ENCODE data around the gene CAV3. TPM values are rescaled to one million over a fixed set of nuclear protein-coding genes. Genes with fewer than 3 reads are reported as not detected.
A peak's percentile ranks its signal among the peaks of the same experiment; 100 is the strongest.

Gene CAV3
- total RNA-seq, 1 experiment from 2014 or later: 0.24 TPM

DNA sequence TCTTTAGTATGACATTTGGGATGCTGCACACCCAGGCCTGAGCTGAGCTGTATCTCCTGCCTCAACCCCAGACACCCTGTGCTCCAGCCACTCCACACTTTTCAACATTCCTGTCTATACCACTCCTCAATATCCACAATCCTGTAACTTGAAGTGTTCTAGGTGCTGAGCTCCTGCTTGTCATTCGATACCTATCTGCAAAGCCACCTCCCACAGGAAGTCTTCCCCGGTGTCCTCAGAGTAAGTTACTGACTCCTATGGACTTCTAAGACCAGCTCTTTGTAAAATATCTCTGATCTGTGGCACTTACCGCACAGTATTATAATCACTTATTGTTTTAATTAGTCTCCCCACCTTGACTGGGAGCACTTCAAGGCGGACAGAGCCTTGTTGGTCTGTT is 1.2 kb upstream of the CAV3 start:
- DNase-seq: no peak
- H4K20me1 ChIP-seq (ENCODE audit: insufficient read depth): no peaks in the 10 kb centered on the region
- H3K27ac ChIP-seq: no peak overlapping the region
- TF ChIP-seq CTCF (conservative IDR thresholded peaks at IDR 0.05): no peak
- no peak for TF ChIP-seq EZH2 (IDR thresholded peaks at IDR 0.05; ENCODE audit: low read depth)
- H3K4me2 ChIP-seq: peak overlapping the region; percentile 14; the same call in 1 of the 2 replicates
- H3K36me3 ChIP-seq (ENCODE audit: low read depth): no peaks in the 10 kb centered on the region
- H3K9me3 ChIP-seq (ENCODE audit: insufficient read depth, low read depth): no peaks in the 10 kb centered on the region
- intact Hi-C loops (cut with micrococcal nuclease; ENCODE audit: unreplicated experiment): no loop called here
- no peak overlapping the region for H3K4me3 ChIP-seq
- CTCF ChIA-PET: interaction anchor here (0.6 kb wide), 1 partner anchor 37 kb away, joined by 4 read pairs; no protein-coding TSS in a partner anchor
- H3K27me3 ChIP-seq (ENCODE audit: insufficient read depth, low read depth): no peaks in the 10 kb centered on the region
- POLR2A ChIA-PET (ENCODE audit: unreplicated experiment): no interaction called here
- H3K4me1 ChIP-seq (replicated peaks; ENCODE audit: insufficient read depth): peaks cover 32% of the 10 kb centered on the region
- H2AFZ ChIP-seq: no peak overlapping the region
- no peaks in the 10 kb centered on the region for H3K9me2 ChIP-seq (ENCODE audit: insufficient read depth)
- BruUV-seq (replicated peaks): no TSS peak
- H3K79me2 ChIP-seq (ENCODE audit: low read depth): no peaks in the 10 kb centered on the region
- no peaks in the 10 kb centered on the region for H3F3A ChIP-seq (ENCODE audit: insufficient read depth, low read depth)

DNA sequence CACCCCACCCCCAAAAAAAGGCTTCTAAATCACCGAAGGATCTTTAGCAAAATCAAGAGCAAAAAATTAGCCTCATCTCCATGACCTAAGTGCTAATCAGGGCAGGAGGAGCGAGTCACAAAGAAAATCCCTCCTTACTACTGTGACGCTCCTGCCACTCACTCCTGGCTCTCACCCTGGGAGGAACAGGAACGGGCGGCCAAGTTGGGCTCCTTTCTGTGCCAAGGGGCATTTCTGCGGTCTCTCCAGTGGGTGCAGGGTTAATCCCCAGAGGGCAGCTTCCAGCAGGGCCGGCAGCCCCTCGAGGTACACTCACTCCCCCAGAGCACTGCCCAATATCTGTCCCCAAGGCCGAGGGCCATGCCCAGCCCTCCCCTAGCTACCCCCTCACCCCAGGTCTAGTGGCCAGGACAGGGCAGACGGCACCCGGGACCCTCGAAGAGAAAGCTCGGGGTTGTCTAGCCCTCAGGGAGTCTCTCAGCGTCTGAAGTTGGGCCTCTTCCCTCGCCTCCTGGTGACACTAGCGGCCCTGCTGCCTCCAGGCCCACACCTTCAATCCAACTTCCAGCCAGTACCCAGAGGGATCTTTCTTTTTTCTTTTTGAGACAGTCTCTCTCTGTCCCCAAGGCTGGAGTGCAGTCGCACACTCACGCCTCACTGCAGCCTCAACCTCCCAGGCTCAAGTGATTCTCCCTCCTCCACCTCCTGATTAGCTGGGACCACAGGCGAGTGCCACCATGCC is 706 bp downstream of the CAV3 start:
- no peaks in the 10 kb centered on the region for H3K36me3 ChIP-seq (ENCODE audit: low read depth)
- H3K79me2 ChIP-seq (ENCODE audit: low read depth): no peaks in the 10 kb centered on the region
- POLR2A ChIA-PET (ENCODE audit: unreplicated experiment): interaction anchor here (0.5 to 0.7 kb wide), 2 partner anchors 10 to 511 kb away, joined by 3 to 7 read pairs; no protein-coding TSS in a partner anchor
- no peaks in the 10 kb centered on the region for H3K27me3 ChIP-seq (ENCODE audit: insufficient read depth, low read depth)
- DNase-seq: peak; percentile 50 to 60
- peaks cover 43% of the 10 kb centered on the region for H3K4me1 ChIP-seq (replicated peaks; ENCODE audit: insufficient read depth)
- TF ChIP-seq EZH2 (IDR thresholded peaks at IDR 0.05; ENCODE audit: low read depth): no peak
- H3K4me3 ChIP-seq: no peak overlapping the region
- intact Hi-C loops (cut with micrococcal nuclease; ENCODE audit: unreplicated experiment): no loop called here
- no peak overlapping the region for H3K27ac ChIP-seq
- H2AFZ ChIP-seq: peak overlapping the region; percentile 46; the same call in 1 of the 2 replicates
- CTCF ChIA-PET: no interaction called here
- H3K9me3 ChIP-seq (ENCODE audit: insufficient read depth, low read depth): no peaks in the 10 kb centered on the region
- BruUV-seq (replicated peaks): no TSS peak
- peak overlapping the region; percentile 53 for H3K4me2 ChIP-seq
- no peaks in the 10 kb centered on the region for H4K20me1 ChIP-seq (ENCODE audit: insufficient read depth)
- H3F3A ChIP-seq (ENCODE audit: insufficient read depth, low read depth): peaks cover 1% of the 10 kb centered on the region; the same call in 1 of the 2 replicates
- no peaks in the 10 kb centered on the region for H3K9me2 ChIP-seq (ENCODE audit: insufficient read depth)

DNA sequence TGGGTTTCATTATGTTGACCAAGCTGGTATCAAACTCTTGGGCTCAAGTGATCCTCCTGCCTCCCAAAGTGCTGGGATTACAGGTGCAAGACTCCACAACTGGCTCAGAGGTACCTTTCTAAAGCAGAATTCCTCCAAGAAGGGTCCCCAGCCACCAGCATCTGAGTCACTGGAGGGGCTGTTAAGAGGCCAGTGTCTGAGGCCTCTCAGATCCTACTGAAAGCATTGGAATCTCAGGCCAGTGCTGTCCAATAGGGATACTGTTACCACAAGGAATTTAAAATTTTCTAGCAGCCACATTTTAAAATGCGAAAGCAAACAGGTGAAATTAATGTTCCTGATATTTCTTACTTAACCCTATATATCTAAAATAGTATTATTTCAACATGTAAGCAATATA is 1.3 kb downstream of the CAV3 start:
- intact Hi-C loops (cut with micrococcal nuclease; ENCODE audit: unreplicated experiment): no loop called here
- no peaks in the 10 kb centered on the region for H4K20me1 ChIP-seq (ENCODE audit: insufficient read depth)
- ChIA-PET POLR2A (ENCODE audit: unreplicated experiment) (interaction anchor here (0.7 kb wide), 2 partner anchors 99 to 512 kb away, joined by 3 to 7 read pairs; no protein-coding TSS in a partner anchor), CTCF (no interaction called here)
- 0 out of 2 replicates have a peak overlapping the region, but pooled peaks have one; percentile 46 for H2AFZ ChIP-seq
- no peaks in the 10 kb centered on the region for H3K27me3 ChIP-seq (ENCODE audit: insufficient read depth, low read depth)
- H3K4me1 ChIP-seq (replicated peaks; ENCODE audit: insufficient read depth): peaks cover 49% of the 10 kb centered on the region
- no peaks in the 10 kb centered on the region for H3K9me3 ChIP-seq (ENCODE audit: insufficient read depth, low read depth)
- H3K9me2 ChIP-seq (ENCODE audit: insufficient read depth): no peaks in the 10 kb centered on the region
- no TSS peak for BruUV-seq (replicated peaks)
- DNase-seq: no peak
- H3K79me2 ChIP-seq (ENCODE audit: low read depth): no peaks in the 10 kb centered on the region
- peaks cover 7% of the 10 kb centered on the region; the same call in 1 of the 2 replicates for H3F3A ChIP-seq (ENCODE audit: insufficient read depth, low read depth)
- no peak overlapping the region for H3K27ac ChIP-seq
- H3K4me2 ChIP-seq: peak overlapping the region; percentile 53; the same call in 1 of the 2 replicates
- no peak for TF ChIP-seq CTCF (conservative IDR thresholded peaks at IDR 0.05)
- H3K4me3 ChIP-seq: no peak overlapping the region
- no peaks in the 10 kb centered on the region for H3K36me3 ChIP-seq (ENCODE audit: low read depth)
